KBM-7 (cell line): ENCODE results near the gene LIN37.

Experiments used
- DNase-seq: peaks from one replicate; pipeline ENCODE4 v3.0.0-alpha.2; 2015
- in situ Hi-C: fragments of 300-500 bp; cut with MboI; formaldehyde crosslinking; loops from 2 replicates; pipeline ENCODE4 v1.14.3; 2020; ENCODE audit warnings: low sequenced_read_pairs, low pct_unique_long_range_greater_than_20kb, mixed read lengths

LIN37 gene

GRCh38 chr19:35732540-35733179 lies 15.7 kb upstream of the LIN37 start:
- DNase-seq, result no peak
- in situ Hi-C loops, result no loop called here

- in situ Hi-C loops, result no loop called here
- no peak for DNase-seq
These were observed 14.9 kb upstream of the LIN37 start for GRCh38 chr19:35733180-35734125.

GRCh38 chr19:35734273-35734672 lies 14.1 kb upstream of the LIN37 start:
- in situ Hi-C loops, result no loop called here

GRCh38 chr19:35734889-35735288 lies 13.5 kb upstream of the LIN37 start:
- in situ Hi-C loops, result no loop called here
- no peak for DNase-seq

More at GRCh38 chr19:35734273-35734672, 14.1 kb upstream of the LIN37 start:
- no peak for DNase-seq

- DNase-seq, result no peak
- in situ Hi-C loops, result no loop called here
These were observed 11.2 kb upstream of the LIN37 start for GRCh38 chr19:35736913-35737886.

- in situ Hi-C loops, result no loop called here
- DNase-seq, result no peak
These were observed 10.1 kb upstream of the LIN37 start for GRCh38 chr19:35738021-35738886.

GRCh38 chr19:35738887-35739229 lies 9.5 kb upstream of the LIN37 start:
- in situ Hi-C loops, result no loop called here
- DNase-seq, result no peak

GRCh38 chr19:35739275-35740107 lies 8.9 kb upstream of the LIN37 start:
- in situ Hi-C loops, result no loop called here

GRCh38 chr19:35740108-35740422 lies 8.3 kb upstream of the LIN37 start:
- no peak for DNase-seq
- in situ Hi-C loops, result no loop called here

More at GRCh38 chr19:35739275-35740107, 8.9 kb upstream of the LIN37 start:
- DNase-seq, result no peak

GRCh38 chr19:35740423-35741202 lies 7.8 kb upstream of the LIN37 start:
- peak; percentile 98 for DNase-seq
- in situ Hi-C loops, result no loop called here

- DNase-seq, result no peak
- in situ Hi-C loops, result no loop called here
These were observed 7.2 kb upstream of the LIN37 start for GRCh38 chr19:35741203-35741515.

- in situ Hi-C loops, result no loop called here
- peak; percentile 72 for DNase-seq
These were observed 6.2 kb upstream of the LIN37 start, which contains the start of gene IGFLR1 for GRCh38 chr19:35742121-35742724. TSS of gene IGFLR1 (minus strand) at chr19:35742452. CDS start at chr19:35741180, 1,272 bp downstream.

- in situ Hi-C loops, result no loop called here
- DNase-seq, result no peak
These were observed 4.5 kb upstream of the LIN37 start for GRCh38 chr19:35743640-35744429.

GRCh38 chr19:35744430-35745327 lies 3.7 kb upstream of the LIN37 start:
- DNase-seq, result peak; percentile 97
- in situ Hi-C loops, result no loop called here
